Activated CD4-positive, alpha-beta memory T cell treated with anti-CD3 and anti-CD28 coated beads for 36 hours (primary cell): ENCODE data around the gene SNRPA. TPM values are rescaled to one million over a fixed set of nuclear protein-coding genes. Genes with fewer than 3 reads are reported as not detected.
"Not testable (repeated sequence)": the region's sequence is repeated elsewhere in the genome, so short reads cannot be mapped to it uniquely, and the experiment has no call there.

Source experiments
- CTCF ChIA-PET: fragments of 350-600 bp; sonication (Branson Sonifier 250); formaldehyde crosslinking; loops from one replicate; lab custom pipeline; 2021; ENCODE audit warnings: antibody characterized with exemption, inconsistent platforms; lab: Charles Lee
- POLR2A ChIA-PET: fragments of 350-600 bp; sonication (Branson Sonifier 250); formaldehyde crosslinking; loops from one replicate; lab custom pipeline; 2021; ENCODE audit warnings: antibody characterized with exemption; lab: Charles Lee
- DNase-seq: peaks from one replicate; pipeline ENCODE4 v3.0.0-alpha.2; 2020
- H3K27ac Mint-ChIP-seq: one replicate; pipeline ENCODE4 v1.8.0; 2021; ENCODE audit warnings: mixed read lengths
- H3K27me3 Mint-ChIP-seq: one replicate; pipeline ENCODE4 v1.8.0; 2021; ENCODE audit warnings: mixed read lengths
- H3K36me3 Mint-ChIP-seq: one replicate; pipeline ENCODE4 v1.8.0; 2021; ENCODE audit warnings: mixed read lengths
- H3K4me1 Mint-ChIP-seq: one replicate; pipeline ENCODE4 v1.8.0; 2021; ENCODE audit warnings: low read depth, mixed read lengths
- H3K4me3 Mint-ChIP-seq: one replicate; pipeline ENCODE4 v1.8.0; 2021; ENCODE audit warnings: mild to moderate bottlenecking, mixed read lengths
- H3K9me3 Mint-ChIP-seq: one replicate; pipeline ENCODE4 v1.8.0; 2021; ENCODE audit warnings: mixed read lengths
- intact Hi-C: fragments of 100-400 bp; cut with micrococcal nuclease; formaldehyde crosslinking; loops from one replicate; pipeline ENCODE4 v1.15.1; 2023
- total RNA-seq, 2 experiments: library from RNA; stranded (reverse); gene quantifications; one replicate each; pipeline ENCODE4 v1.2.3, GENCODE V29; 2021

The SNRPA gene
- total RNA-seq, 2 experiments from 2014 or later = 241 to 253 TPM

- peaks cover 42% of the 10 kb centered on the region for H3K36me3 Mint-ChIP-seq
- no peaks in the 10 kb centered on the region for H3K9me3 Mint-ChIP-seq
- H3K4me3 Mint-ChIP-seq = peak overlapping the region; percentile 76
Observed at GRCh38 chr19:40804783-40805242, 53.8 kb downstream of the SNRPA start.

DNA sequence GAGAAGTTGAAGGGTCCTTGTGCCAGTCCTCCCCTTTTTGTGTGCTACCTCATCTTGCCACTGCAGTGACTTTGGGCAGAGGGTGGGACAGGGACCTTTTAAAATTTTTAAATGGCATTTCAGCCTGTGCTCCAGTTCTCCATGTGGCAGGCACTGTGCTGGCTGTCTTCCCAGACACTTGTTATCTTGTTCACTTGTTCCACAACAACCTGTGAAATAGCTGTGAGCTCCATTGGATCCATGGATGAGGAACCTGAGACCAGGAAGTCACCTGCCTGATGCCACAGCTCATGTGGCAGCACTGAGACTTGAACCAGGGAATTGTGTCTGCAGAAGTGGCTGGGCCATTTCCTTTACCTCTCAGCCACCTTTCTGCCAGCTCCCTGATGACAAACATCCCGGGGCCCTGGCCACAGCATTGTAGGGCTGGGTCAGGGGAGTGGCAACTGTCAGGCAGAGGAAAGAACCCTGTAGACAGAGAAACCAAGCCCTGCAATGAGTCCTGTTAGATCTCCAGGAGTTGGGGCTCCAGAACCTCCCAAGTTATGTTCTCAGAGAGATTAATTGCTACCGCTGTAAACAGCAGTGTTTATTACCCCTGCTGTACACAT is 54.4 kb downstream of the SNRPA start:
- H3K4me1 Mint-ChIP-seq = peaks cover 84% of the 10 kb centered on the region
- POLR2A ChIA-PET = interaction anchor here (0.9 to 3.3 kb wide), 4 partner anchors 27 to 89 kb away, joined by 3 to 17 read pairs (median 10); partner anchors contain the start of genes COQ8B, ITPKC and RAB4B
- no peaks in the 10 kb centered on the region for H3K9me3 Mint-ChIP-seq
- H3K4me3 Mint-ChIP-seq = peak overlapping the region; percentile 45
- CTCF ChIA-PET = interaction anchor here (0.6 to 5.8 kb wide), 12 partner anchors 12 to 1707 kb away, joined by 3 to 58 read pairs (median 8); partner anchors contain the start of genes ACTMAP, COQ8B, ITPKC and RAB4B
- DNase-seq = peak; percentile 72
- H3K27ac Mint-ChIP-seq = peak overlapping the region; percentile 89
- intact Hi-C loops = no loop called here
- H3K36me3 Mint-ChIP-seq = peaks cover 40% of the 10 kb centered on the region
- H3K27me3 Mint-ChIP-seq = no peaks in the 10 kb centered on the region

More at GRCh38 chr19:40804783-40805242, 53.8 kb downstream of the SNRPA start:
- DNase-seq = no peak
- intact Hi-C loops = loop anchor here (5.0 kb wide), 2 partner anchors 193 to 457 kb away; partner anchors contain the start of gene HNRNPUL1
- Mint-ChIP-seq H3K27ac (peak overlapping the region; percentile 89), H3K27me3 (no peaks in the 10 kb centered on the region), H3K4me1 (peaks cover 83% of the 10 kb centered on the region)
- ChIA-PET CTCF (interaction anchor here (0.6 to 5.8 kb wide), 11 partner anchors 12 to 143 kb away, joined by 3 to 58 read pairs (median 11); partner anchors contain the start of genes ACTMAP, COQ8B, ITPKC and RAB4B), POLR2A (interaction anchor here (0.9 to 3.3 kb wide), 5 partner anchors 27 to 88 kb away, joined by 3 to 17 read pairs (median 7); partner anchors contain the start of genes COQ8B, ITPKC and RAB4B)

- Mint-ChIP-seq H3K36me3 (peaks cover 40% of the 10 kb centered on the region), H3K27ac (peak overlapping the region; percentile 89), H3K27me3 (no peaks in the 10 kb centered on the region), H3K4me1 (peaks cover 81% of the 10 kb centered on the region), H3K4me3 (peak overlapping the region; percentile 67), H3K9me3 (no peaks in the 10 kb centered on the region)
- CTCF ChIA-PET = interaction anchor here (1.0 to 5.8 kb wide), 18 partner anchors 8 to 149 kb away, joined by 3 to 58 read pairs (median 6); partner anchors contain the start of genes ACTMAP, COQ8B, ITPKC and NUMBL
- POLR2A ChIA-PET = interaction anchor here (1.0 to 3.3 kb wide), 5 partner anchors 28 to 143 kb away, joined by 5 to 17 read pairs (median 7); partner anchors contain the start of genes ACTMAP and RAB4B
- intact Hi-C loops = loop anchor here (2.0 kb wide), 1 partner anchor 56 kb away; the partner anchor contains the start of genes ACTMAP and SNRPA
- DNase-seq = peak; percentile 89
Observed at GRCh38 chr19:40806423-40807146, 55.6 kb downstream of the SNRPA start.

DNA sequence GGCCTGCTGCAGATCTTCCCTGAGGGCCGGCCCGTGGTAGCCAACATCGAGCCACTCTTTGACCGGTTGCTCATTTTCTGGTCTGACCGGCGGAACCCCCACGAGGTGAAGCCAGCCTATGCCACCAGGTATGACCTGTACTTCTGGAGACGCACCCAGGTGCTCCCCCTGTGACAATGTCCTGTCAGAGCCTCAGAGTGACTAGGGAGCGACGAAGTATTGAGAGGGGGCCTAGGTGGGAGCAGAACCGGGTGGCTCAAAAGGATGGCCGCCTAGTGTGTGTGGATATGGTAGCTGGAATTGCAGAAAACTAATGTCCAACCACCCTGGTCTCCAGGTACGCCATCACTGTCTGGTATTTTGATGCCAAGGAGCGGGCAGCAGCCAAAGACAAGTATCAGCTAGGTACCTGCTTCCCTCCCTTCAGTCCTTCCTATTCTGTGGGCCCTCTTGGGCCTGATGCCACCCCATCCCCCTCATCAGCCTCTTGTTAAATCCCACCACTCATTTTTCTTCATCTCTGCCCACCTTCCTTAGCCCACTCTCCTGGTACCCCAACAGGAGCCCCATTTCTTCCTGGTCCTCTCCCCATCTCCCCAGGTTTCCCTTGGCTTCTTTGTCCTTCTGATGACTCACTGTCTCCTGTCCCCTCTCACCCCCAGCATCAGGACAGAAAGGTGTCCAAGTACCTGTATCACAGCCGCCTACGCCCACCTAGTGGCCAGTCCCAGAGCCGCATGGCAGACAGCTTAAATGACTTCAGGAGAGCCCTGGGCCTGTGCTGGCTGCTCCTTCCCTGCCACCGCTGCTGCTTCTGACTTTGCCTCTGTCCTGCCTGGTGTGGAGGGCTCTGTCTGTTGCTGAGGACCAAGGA is 56.4 kb downstream of the SNRPA start:
- peak overlapping the region; percentile 67 for H3K4me3 Mint-ChIP-seq
- peaks cover 32% of the 10 kb centered on the region for H3K36me3 Mint-ChIP-seq
- peak overlapping the region; percentile 89 for H3K27ac Mint-ChIP-seq
- peaks cover 75% of the 10 kb centered on the region for H3K4me1 Mint-ChIP-seq
- no peak for DNase-seq
- no peaks in the 10 kb centered on the region for H3K9me3 Mint-ChIP-seq
- H3K27me3 Mint-ChIP-seq = no peaks in the 10 kb centered on the region
- intact Hi-C loops = loop anchor here (2.0 kb wide), 1 partner anchor 57 kb away; the partner anchor contains the start of genes ACTMAP and SNRPA
- ChIA-PET CTCF (interaction anchor here (1.0 to 5.8 kb wide), 17 partner anchors 9 to 149 kb away, joined by 3 to 58 read pairs (median 7); partner anchors contain the start of genes ACTMAP, COQ8B, ITPKC and NUMBL), POLR2A (interaction anchor here (1.0 to 3.3 kb wide), 5 partner anchors 29 to 144 kb away, joined by 5 to 17 read pairs (median 7); partner anchors contain the start of genes ACTMAP and RAB4B)

- Mint-ChIP-seq H3K27me3 (no peaks in the 10 kb centered on the region), H3K4me3 (no peak overlapping the region), H3K36me3 (peaks cover 31% of the 10 kb centered on the region), H3K27ac (peak overlapping the region; percentile 89), H3K4me1 (peaks cover 69% of the 10 kb centered on the region), H3K9me3 (no peaks in the 10 kb centered on the region)
- CTCF ChIA-PET = interaction anchor here (1.0 to 5.8 kb wide), 8 partner anchors 9 to 146 kb away, joined by 3 to 58 read pairs (median 24); partner anchors contain the start of genes ACTMAP, NUMBL, RAB4B and SNRPA
- intact Hi-C loops = no loop called here
- DNase-seq = no peak
- POLR2A ChIA-PET = interaction anchor here (1.9 kb wide), 1 partner anchor 56 kb away, joined by 7 read pairs; no protein-coding TSS in a partner anchor
Observed at GRCh38 chr19:40808021-40808325, 57.0 kb downstream of the SNRPA start.

GRCh38 chr19:40808497-40808896 is 57.5 kb downstream of the SNRPA start:
- intact Hi-C loops = no loop called here
- Mint-ChIP-seq H3K9me3 (no peaks in the 10 kb centered on the region), H3K4me3 (no peak overlapping the region), H3K27me3 (no peaks in the 10 kb centered on the region), H3K4me1 (peaks cover 64% of the 10 kb centered on the region), H3K27ac (peak overlapping the region; percentile 58), H3K36me3 (peaks cover 28% of the 10 kb centered on the region)
- no peak for DNase-seq
- ChIA-PET CTCF (interaction anchor here (1.5 to 5.8 kb wide), 5 partner anchors 11 to 146 kb away, joined by 5 to 58 read pairs (median 38); partner anchors contain the start of genes NUMBL and RAB4B), POLR2A (no interaction called here)

DNA sequence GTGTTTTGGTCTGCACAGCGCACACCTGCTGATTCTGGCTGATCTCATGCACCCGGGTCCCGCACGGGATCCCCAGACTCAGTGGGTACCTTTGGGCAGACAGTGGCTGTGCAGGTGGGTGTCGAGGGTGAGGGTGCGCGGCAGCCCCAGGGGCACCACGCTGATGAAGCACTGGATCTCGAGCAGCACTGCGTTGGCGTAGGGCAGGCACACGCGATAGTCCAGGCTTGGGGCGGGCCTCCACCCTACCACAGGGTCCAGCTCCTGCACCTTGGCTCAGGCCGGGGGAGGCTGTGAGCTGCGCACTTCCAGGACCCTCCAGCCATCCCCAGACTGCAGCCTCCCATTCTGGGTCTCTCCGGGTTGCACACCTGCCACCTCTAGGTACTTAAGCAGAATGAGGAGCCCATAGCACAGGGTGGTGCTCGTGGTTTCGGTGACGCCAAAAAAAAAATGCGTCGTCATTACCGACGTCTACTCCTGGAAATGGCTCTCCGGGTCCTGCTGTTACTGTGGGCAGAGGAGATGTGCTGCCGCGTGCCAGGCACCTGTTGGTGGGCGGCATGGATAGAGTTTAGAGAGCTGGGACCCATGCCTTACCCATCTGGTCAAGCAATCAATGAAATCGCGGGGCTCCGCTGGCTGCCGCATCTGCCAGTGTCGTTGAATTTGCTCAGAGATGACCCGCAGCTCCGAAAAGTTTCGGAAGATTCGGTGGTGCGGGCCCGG is 58.5 kb downstream of the SNRPA start:
- ChIA-PET POLR2A (no interaction called here), CTCF (interaction anchor here (5.8 kb wide), 1 partner anchor 10 kb away, joined by 36 read pairs; no protein-coding TSS in a partner anchor)
- peak overlapping the region; percentile 23 for H3K4me3 Mint-ChIP-seq
- H3K27me3 Mint-ChIP-seq = no peaks in the 10 kb centered on the region
- H3K27ac Mint-ChIP-seq = no peak overlapping the region
- peaks cover 24% of the 10 kb centered on the region for H3K36me3 Mint-ChIP-seq
- DNase-seq = no peak
- intact Hi-C loops = loop anchor here (5.0 kb wide), 1 partner anchor 323 kb away; no protein-coding TSS in a partner anchor
- peaks cover 53% of the 10 kb centered on the region for H3K4me1 Mint-ChIP-seq
- no peaks in the 10 kb centered on the region for H3K9me3 Mint-ChIP-seq

- no peak overlapping the region for H3K27ac Mint-ChIP-seq
- H3K27me3 Mint-ChIP-seq = no peaks in the 10 kb centered on the region
- ChIA-PET POLR2A (no interaction called here), CTCF (no interaction called here)
- H3K9me3 Mint-ChIP-seq = no peaks in the 10 kb centered on the region
- H3K36me3 Mint-ChIP-seq = peaks cover 22% of the 10 kb centered on the region
- H3K4me1 Mint-ChIP-seq = peaks cover 47% of the 10 kb centered on the region
- intact Hi-C loops = loop anchor here (5.0 kb wide), 1 partner anchor 322 kb away; no protein-coding TSS in a partner anchor
- peak overlapping the region; percentile 23 for H3K4me3 Mint-ChIP-seq
- no peak for DNase-seq
Observed at GRCh38 chr19:40810160-40810559, 59.2 kb downstream of the SNRPA start.

DNA sequence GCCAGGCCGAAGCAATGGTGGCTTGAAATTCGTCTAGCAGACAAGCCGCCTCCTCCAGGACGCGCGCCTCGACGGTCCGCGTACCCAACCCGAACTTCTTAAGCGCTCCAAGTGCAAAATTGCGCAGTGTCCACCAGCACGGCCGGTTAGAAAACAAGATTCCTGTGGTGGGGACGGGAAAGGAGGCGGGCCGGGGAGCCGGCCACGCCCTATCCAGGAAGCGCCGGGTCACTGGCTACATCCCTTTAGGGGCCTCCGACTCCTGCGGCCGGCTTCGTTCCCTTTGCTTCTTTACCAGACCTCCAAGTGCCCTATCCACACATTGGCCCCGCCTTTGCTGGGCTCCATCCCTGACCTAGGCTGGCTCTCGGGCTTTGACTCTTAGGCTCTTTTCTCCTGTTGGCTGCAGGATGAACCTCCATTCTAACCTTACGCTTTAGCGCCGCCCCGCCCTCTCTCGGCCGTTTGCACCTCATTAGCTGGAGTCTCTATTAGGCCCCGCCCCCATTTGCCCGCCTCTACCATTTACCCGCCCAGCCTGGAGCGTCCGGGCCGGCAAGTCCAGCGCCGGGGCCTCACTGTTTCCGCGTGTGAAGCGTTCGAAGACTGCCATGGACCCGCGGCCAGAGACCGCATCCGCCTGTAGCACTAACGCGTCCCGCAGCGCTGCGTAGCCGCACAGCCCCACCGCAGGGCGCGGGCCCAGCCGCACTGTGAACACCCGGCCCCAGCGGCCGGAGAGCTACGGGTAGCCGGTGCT is 59.8 kb downstream of the SNRPA start:
- peak; percentile 75 for DNase-seq
- intact Hi-C loops = loop anchor here (5.0 kb wide), 1 partner anchor 321 kb away; no protein-coding TSS in a partner anchor
- Mint-ChIP-seq H3K27ac (peak overlapping the region; percentile 73), H3K36me3 (peaks cover 20% of the 10 kb centered on the region), H3K4me3 (peak overlapping the region; percentile 83), H3K4me1 (peaks cover 40% of the 10 kb centered on the region)
- H3K27me3 Mint-ChIP-seq, H3K9me3 Mint-ChIP-seq: not testable (repeated sequence)
- CTCF ChIA-PET = interaction anchor here (1.0 kb wide), 2 partner anchors 12 to 148 kb away, joined by 3 to 6 read pairs; partner anchors contain the start of gene EGLN2
- POLR2A ChIA-PET = interaction anchor here (1.0 to 1.4 kb wide), 2 partner anchors 32 to 54 kb away, joined by 3 to 5 read pairs; partner anchors contain the start of gene RAB4B
